Astrocyte (in vitro differentiated cells and primary cell): ENCODE data around the gene CLCN5. TPM values are rescaled to one million over a fixed set of nuclear protein-coding genes. Genes with fewer than 3 reads are reported as not detected.

Experiments
- DNase-seq: peaks from one replicate; pipeline ENCODE4 v3.0.0-alpha.2; 2010; ENCODE audit warnings: low read depth
- FAIRE-seq: peaks from 2 replicates; lab custom pipeline; 2011; peaks lifted over from hg19 to GRCh38; lab: Jason Lieb, UNC
- H2AFZ ChIP-seq: 2 replicates; pipeline ENCODE4 v1.6.0; 2012; ENCODE audit warnings: low read depth, low read length, inconsistent platforms
- H3K27ac ChIP-seq: 2 replicates; pipeline ENCODE4 v1.5.1; 2011; ENCODE audit warnings: low read depth, low read length, inconsistent platforms
- H3K27me3 ChIP-seq: 2 replicates; pipeline ENCODE4 v1.6.0; 2011; ENCODE audit warnings: low read length, inconsistent platforms; ENCODE audit not compliant: insufficient read depth
- H3K36me3 ChIP-seq: 2 replicates; pipeline ENCODE4 v1.5.1; 2011; ENCODE audit warnings: low read length, inconsistent platforms; ENCODE audit not compliant: insufficient read depth
- H3K4me1 ChIP-seq: 2 replicates; pipeline ENCODE4 v1.5.1; 2011; ENCODE audit warnings: low read length, inconsistent platforms; ENCODE audit not compliant: insufficient read depth
- H3K4me2 ChIP-seq: 2 replicates; pipeline ENCODE4 v1.6.0; 2012; ENCODE audit warnings: low read length, inconsistent platforms
- H3K4me3 ChIP-seq: 2 replicates; pipeline ENCODE4 v1.5.1; 2011; ENCODE audit warnings: low read depth, mild to moderate bottlenecking, low read length, inconsistent platforms; ENCODE audit not compliant: insufficient read depth
- H3K79me2 ChIP-seq: 2 replicates; pipeline ENCODE4 v1.6.0; 2012; ENCODE audit warnings: mild to moderate bottlenecking, low read length, inconsistent platforms; ENCODE audit not compliant: insufficient read depth
- H3K9ac ChIP-seq: 2 replicates; pipeline ENCODE4 v1.6.0; 2012; ENCODE audit warnings: mild to moderate bottlenecking, low read length, inconsistent platforms
- H3K9me3 ChIP-seq: 2 replicates; pipeline ENCODE4 v1.5.1; 2012; ENCODE audit warnings: low read depth, mild to moderate bottlenecking, low read length, inconsistent platforms; ENCODE audit not compliant: insufficient read depth
- H4K20me1 ChIP-seq: 2 replicates; pipeline ENCODE4 v1.6.0; 2012; ENCODE audit warnings: low read length, inconsistent platforms; ENCODE audit not compliant: insufficient read depth
- H3K27ac Mint-ChIP-seq: one replicate; pipeline ENCODE4 v1.8.0; 2021; ENCODE audit warnings: mild to moderate bottlenecking, mixed read lengths; ENCODE audit not compliant: unreplicated experiment
- H3K27me3 Mint-ChIP-seq: one replicate; pipeline ENCODE4 v1.8.0; 2021; ENCODE audit warnings: low read depth, mixed read lengths; ENCODE audit not compliant: unreplicated experiment
- H3K36me3 Mint-ChIP-seq: one replicate; pipeline ENCODE4 v1.8.0; 2021; ENCODE audit warnings: low read depth, mixed read lengths; ENCODE audit not compliant: unreplicated experiment
- H3K4me1 Mint-ChIP-seq: one replicate; pipeline ENCODE4 v1.8.0; 2021; ENCODE audit warnings: low read depth, mixed read lengths; ENCODE audit not compliant: unreplicated experiment
- H3K4me3 Mint-ChIP-seq: one replicate; pipeline ENCODE4 v1.8.0; 2021; ENCODE audit warnings: mild to moderate bottlenecking, moderate library complexity, mixed read lengths; ENCODE audit not compliant: unreplicated experiment
- H3K9me3 Mint-ChIP-seq: one replicate; pipeline ENCODE4 v1.8.0; 2021; ENCODE audit warnings: mild to moderate bottlenecking, mixed read lengths; ENCODE audit not compliant: unreplicated experiment
- CTCF ChIP-seq: IDR thresholded peaks from 2 replicates; pipeline ENCODE4 v1.5.1; 2011; ENCODE audit warnings: low read depth, mild to moderate bottlenecking, inconsistent platforms, low read length, moderate library complexity; ENCODE audit not compliant: insufficient read depth
- EZH2 ChIP-seq: IDR thresholded peaks from 2 replicates; pipeline ENCODE4 v1.6.1; 2012; ENCODE audit warnings: mild to moderate bottlenecking, low read length, inconsistent platforms; ENCODE audit not compliant: insufficient read depth
- total RNA-seq: library from RNA; stranded (reverse); gene quantifications from 2 replicates; pipeline ENCODE4 v1.2.1, GENCODE V29; 2021

Gene CLCN5
- total RNA-seq, 1 donor from 2014 or later = 16.7 TPM

DNA sequence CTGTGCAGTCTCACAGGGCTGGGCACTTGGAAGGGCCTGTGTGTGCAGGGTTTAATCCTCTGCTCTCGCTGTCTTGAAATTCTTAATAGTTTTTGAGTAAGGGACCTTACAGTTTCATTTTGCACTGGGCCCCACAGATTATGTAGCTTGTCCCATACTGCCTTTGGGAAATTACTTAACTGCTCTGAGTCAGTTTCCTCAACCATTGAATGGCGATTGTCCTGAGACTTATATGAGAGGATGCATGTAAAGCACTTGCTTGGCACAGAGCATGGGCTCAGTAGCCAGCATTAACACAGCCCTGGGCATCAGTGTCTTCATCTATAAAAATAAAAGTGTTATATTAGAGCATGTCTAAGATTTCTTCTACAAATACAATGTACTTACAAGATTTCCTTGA, 55.8 kb downstream of the CLCN5 start:
- Mint-ChIP-seq H3K27me3 (no peaks in the 10 kb centered on the region), H3K36me3 (no peaks in the 10 kb centered on the region), H3K9me3 (no peaks in the 10 kb centered on the region), H3K4me1 (peaks cover 3% of the 10 kb centered on the region), H3K27ac (no peak overlapping the region), H3K4me3 (no peak overlapping the region)
- Histone ChIP-seq H4K20me1 (no peaks in the 10 kb centered on the region), H2AFZ (no peak overlapping the region), H3K27ac (no peak overlapping the region), H3K36me3 (no peaks in the 10 kb centered on the region), H3K79me2 (no peaks in the 10 kb centered on the region), H3K27me3 (no peaks in the 10 kb centered on the region), H3K9me3 (no peaks in the 10 kb centered on the region), H3K9ac (no peak overlapping the region), H3K4me1 (no peaks in the 10 kb centered on the region), H3K4me2 (no peak overlapping the region), H3K4me3 (no peak overlapping the region)
- DNase-seq (no peak), FAIRE-seq (no peak)
- TF ChIP-seq CTCF (no peak), EZH2 (no peak)

- no peaks in the 10 kb centered on the region for H3K36me3 ChIP-seq
- no peak overlapping the region for H2AFZ ChIP-seq
- DNase-seq (no peak), FAIRE-seq (no peak)
- H3K27me3 ChIP-seq = no peaks in the 10 kb centered on the region
- Mint-ChIP-seq H3K9me3 (no peaks in the 10 kb centered on the region), H3K4me1 (peaks cover 7% of the 10 kb centered on the region), H3K27me3 (no peaks in the 10 kb centered on the region), H3K36me3 (no peaks in the 10 kb centered on the region), H3K4me3 (no peak overlapping the region), H3K27ac (no peak overlapping the region)
- no peaks in the 10 kb centered on the region for H3K4me1 ChIP-seq
- no peaks in the 10 kb centered on the region for H4K20me1 ChIP-seq
- H3K4me2 ChIP-seq = no peak overlapping the region
- no peak overlapping the region for H3K9ac ChIP-seq
- H3K79me2 ChIP-seq = no peaks in the 10 kb centered on the region
- TF ChIP-seq CTCF (no peak), EZH2 (no peak)
- H3K27ac ChIP-seq = no peak overlapping the region
- no peak overlapping the region for H3K4me3 ChIP-seq
- H3K9me3 ChIP-seq = no peaks in the 10 kb centered on the region
These were observed 63.7 kb downstream of the CLCN5 start for GRCh38 chrX:49986058-49986457.

DNA sequence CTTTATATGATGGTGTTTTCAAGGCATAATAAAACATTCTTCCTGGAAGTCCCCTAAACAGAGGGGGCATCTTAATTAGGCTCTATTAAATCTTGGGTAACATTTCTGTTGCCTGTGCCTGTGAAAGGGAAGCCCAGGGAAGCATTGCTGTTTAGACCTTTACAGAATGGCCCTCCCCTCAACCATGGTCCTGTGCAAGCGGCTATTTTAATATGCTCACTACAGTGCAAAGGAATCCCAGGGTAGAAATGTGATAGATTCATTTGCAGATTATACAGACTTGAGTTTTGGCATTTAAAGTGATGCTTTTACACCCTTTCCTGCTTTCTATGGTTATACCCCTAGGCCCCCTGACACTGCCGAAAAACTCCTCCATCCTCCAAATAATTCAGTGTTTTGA, 65.3 kb downstream of the CLCN5 start:
- Histone ChIP-seq H3K27me3 (no peaks in the 10 kb centered on the region), H3K9ac (no peak overlapping the region), H2AFZ (no peak overlapping the region), H3K4me2 (no peak overlapping the region), H3K4me3 (no peak overlapping the region), H4K20me1 (no peaks in the 10 kb centered on the region), H3K4me1 (no peaks in the 10 kb centered on the region), H3K36me3 (no peaks in the 10 kb centered on the region), H3K27ac (no peak overlapping the region), H3K9me3 (no peaks in the 10 kb centered on the region), H3K79me2 (no peaks in the 10 kb centered on the region)
- peaks cover 10% of the 10 kb centered on the region for H3K4me1 Mint-ChIP-seq
- no peaks in the 10 kb centered on the region for H3K27me3 Mint-ChIP-seq
- TF ChIP-seq CTCF = no peak
- no peak for TF ChIP-seq EZH2
- H3K9me3 Mint-ChIP-seq = no peaks in the 10 kb centered on the region
- no peak overlapping the region for H3K4me3 Mint-ChIP-seq
- no peaks in the 10 kb centered on the region for H3K36me3 Mint-ChIP-seq
- FAIRE-seq (no peak), DNase-seq (no peak)
- H3K27ac Mint-ChIP-seq = no peak overlapping the region
